Measurements from ENCODE around the gene SDCCAG8.

The SDCCAG8 gene

DNA sequence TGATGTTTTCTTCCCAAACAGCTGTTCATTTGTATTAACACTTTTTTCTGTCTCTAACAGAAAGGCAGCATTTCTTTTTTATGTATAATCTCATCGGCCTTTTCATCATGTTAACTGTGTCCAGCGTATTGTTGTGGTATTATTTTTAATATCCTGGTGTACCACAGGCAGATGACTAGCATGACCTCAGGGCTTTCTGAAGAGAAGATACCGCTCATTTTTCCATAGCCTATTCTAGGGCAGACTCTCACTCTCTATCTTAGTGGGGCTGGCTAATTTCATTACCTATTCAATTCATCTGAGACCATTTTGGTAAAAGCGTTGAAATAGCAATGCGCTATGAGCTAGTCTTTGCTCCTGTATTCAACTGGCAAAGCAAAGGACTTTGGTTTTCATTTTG lies 209.9 kb downstream of the SDCCAG8 start:
- no peak for DNase-seq

DNA sequence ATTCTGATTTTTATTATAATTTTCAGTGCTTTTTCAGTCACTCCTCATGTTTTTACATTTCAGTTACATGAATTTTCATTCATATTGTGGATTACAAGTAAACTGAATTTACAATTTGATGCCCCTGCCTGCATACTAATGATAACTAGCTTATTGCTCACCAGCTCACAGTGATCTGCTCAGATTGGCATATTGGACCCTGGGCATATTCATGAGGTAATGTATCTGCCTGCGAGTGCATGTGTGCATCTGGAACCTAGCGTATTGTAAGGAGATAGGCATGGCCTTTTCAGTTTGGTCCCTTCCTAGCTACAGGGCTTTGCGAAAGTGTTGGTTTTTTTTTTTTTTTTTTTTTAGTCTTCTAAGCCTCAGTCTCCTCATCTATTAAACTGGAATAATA lies 213.7 kb downstream of the SDCCAG8 start:
- peak; percentile 77 for DNase-seq

GRCh38 chr1:243470502-243470901 lies 214.7 kb downstream of the SDCCAG8 start:
- peak; percentile 83 for DNase-seq

DNA sequence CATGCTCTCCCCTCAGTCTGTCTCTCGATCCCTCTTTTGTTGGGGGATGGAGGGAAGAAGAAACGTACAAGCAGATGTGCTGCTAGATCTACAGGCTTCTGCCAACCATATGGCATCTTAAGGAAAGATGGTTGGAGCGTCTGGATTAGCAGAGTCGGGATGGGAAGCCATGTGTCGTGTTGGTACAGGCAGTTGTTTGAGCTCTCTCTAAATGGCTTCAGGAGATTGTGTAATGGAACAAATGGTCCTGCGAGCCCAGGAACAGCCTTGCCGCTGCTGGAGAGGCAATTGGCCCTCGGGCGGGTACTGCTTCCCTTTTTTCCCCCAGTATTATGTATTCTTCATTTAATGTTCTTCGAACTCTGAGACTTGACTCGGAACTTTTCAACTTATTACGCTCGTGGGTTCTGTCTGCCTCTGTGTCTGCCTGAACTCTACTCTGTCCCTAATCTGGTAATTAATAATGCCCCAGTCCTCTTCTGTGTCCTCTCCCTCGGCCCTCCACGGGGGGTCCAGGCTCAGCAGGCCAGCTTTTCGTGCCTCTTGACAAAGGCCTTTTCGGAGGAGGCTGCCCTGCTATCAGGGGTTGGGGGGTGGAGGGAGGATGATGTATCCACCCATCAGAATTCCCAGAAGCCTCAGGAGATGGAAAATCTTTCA lies 215.3 kb downstream of the SDCCAG8 start:
- peak; percentile 99 for DNase-seq

DNA sequence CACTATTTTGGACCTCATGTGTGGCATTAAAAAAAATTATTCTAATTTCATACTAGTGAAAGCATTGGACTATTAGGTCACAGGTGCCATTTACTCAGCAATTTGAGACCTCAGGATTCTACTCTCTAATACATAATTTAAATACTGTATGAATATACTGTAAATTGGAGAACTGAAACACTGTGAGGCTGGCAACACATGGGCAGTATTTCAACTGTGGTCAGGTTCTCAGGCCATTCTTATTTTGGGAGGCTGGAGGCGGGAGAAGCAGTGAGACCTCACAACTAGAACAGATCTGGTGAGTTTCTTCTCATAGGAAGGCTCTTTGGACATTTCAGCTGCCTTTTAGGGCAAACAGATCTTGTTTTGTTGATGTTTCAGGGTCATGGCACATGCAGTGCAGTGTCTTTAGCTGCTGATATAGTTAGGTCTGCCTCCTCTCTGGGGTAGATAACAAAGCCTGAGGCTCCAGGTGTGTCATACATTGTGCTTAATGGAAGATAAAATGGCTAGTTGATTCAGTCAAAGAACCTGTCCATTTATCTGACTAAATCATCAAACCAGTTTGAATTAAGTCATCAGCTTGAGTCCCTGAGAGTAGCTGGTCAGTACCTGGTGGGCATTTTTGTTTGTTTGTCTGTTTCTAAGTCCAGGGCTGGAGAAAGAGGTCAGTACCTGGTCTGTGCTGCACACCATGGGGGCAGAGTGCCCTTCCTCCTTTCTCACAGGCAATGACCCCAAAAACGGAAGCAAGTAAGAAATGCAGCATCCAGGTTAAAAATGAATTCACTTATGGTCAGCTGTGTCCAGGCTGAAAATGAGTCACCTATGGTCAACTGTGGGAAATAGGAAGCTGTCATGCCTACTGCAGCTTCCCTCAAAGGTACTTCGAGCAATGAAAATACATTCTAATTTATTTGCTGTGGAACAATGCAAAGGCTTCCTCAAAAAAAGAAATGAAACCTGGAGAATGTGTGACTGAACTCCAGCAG lies 216.2 kb downstream of the SDCCAG8 start:
- DNase-seq, result no peak

- DNase-seq, result no peak
These were observed 217.6 kb downstream of the SDCCAG8 start for GRCh38 chr1:243473227-243474135.

DNA sequence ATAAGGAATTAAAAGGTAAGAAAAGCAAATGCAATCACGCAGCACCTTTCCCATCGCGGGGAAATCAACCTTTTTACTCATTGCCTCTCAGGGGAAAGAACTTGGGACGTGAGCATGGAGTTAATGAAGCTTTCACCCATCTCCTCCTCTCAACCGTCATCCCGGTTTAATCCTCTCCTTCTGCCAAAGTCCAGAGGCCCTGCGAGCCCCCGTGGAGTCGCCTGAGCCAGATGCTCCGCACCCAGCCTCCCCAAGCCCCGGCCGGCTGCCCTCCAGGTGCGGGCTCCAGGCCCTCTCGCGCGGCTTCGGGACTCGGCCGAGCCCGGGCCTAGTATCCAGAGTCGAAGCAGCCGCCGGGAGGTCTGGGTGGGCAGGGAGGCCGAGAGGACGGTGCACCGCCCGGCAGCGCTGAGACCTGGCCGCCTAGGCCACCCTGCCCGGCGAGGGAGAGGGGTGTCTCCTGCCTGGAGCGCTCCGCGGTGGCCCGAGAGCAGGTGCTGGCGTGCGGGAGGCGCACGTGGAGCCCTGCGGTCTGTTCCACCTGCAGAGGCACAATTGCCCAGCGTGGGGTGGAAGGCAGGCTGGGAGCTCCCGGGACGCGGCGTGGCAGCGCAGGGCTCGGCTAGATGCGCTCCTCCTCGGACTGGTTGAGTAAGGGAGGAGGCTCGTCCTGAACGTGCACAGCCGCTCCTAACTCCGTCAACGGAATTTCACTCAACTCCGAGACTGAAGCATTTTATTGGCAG lies 218.5 kb downstream of the SDCCAG8 start:
- no peak for DNase-seq

- no peak for DNase-seq
These were observed 219.1 kb downstream of the SDCCAG8 start for GRCh38 chr1:243474906-243475305.

DNA sequence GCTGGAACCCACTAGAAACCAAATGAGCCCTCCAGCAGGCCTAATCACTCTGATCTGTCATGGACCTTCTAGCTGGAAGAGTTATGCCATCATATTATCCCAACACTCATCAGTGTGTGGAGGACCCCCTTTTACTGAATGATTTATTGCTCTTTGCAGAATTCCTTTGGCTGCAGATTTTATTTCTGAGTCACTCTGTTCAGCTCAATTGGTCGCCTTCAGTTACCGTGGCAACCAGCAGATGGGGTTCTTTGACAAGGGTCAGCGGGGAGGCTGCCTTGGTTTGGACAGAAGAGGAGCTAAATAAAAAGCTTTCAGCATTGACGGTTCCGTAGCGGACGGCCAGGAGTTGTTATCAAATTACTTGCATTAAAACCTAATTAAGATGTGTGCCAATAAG lies 220.1 kb downstream of the SDCCAG8 start:
- no peak for DNase-seq

DNA sequence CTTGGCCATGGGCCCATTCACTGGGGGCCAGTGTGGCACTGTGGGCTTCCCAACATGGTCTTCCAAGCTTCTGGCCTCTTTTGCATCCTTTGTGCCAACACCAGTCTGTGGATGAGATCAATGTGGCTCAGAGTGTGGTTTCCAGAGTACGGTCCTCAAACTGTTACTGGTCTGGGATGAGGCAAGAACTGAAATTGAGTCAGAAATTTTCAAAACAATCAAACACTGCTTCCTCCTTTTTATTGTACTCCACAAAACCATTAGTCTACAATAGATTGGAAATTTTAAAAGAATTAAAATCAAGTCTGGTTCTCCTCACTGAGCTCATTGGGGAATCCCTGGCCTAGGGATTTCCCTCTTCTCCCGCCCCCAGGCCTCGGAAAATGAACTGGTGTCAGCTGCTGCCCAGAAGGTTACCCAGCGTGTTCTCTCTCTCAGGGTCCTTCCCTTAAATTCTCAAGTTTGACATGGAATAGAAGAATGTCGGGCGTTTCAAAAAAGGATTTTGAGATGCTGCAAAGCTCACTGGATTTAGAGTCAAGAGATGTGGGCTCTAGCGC lies 222.0 kb downstream of the SDCCAG8 start:
- no peak for DNase-seq

DNA sequence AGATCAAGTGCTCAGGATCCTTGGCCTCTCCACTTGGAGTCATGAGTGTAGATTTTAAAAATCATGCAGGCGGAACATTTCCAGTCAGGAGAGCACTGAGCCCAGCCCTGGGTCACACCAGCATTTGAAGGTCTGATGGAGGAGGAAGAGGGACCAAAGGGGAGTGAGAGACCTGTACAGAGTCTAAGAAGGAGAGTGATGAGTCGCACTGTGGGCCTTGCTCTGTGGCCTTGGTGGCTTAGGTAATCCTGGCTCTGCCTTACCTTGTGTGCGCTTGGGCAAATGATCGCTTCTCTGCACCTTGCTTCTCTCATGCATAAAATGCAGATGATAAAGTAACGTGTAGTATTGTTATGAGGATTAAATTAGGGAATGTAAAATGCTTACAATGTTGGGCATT lies 225.3 kb downstream of the SDCCAG8 start:
- no peak for DNase-seq

- DNase-seq, result peak; percentile 88
These were observed 226.5 kb downstream of the SDCCAG8 start for GRCh38 chr1:243482141-243483022.

DNA sequence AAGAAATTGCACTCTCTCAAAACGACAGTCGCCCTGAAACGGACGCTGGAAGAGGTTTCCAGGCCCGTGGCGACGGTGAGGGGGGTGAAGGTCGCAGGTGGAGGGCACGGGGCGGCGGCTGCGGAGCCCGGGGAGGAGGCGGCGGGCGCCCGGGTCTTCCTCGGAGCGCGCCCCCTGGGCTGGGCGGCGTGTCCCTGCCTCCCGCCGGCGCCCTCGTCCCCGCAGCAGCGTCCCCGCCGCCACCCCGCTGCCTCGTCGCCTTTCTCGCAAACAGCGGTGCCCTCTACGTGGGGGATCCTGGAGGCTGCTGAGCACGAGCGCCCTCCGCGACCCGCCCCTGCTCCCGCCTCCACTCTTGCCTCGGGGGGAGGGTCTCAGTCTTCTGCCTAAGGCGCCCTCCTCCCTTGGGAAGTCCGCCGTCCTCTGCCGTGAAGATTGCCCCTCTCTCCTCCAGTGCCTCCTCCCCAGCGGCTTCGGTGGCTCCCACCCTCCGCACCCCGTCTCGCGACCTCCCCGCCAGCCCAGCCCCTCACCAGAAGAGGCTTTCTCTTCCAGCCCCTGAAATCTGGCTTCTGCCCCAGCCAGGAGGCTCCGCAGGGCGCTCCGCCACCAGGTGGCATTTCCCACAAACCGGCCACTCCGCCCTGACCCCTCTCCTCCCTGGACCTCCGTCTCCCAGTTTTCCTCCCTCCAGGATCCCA lies 227.4 kb downstream of the SDCCAG8 start:
- DNase-seq, result no peak

GRCh38 chr1:243483952-243484351 lies 228.1 kb downstream of the SDCCAG8 start:
- no peak for DNase-seq

GRCh38 chr1:243487036-243487648 lies 231.3 kb downstream of the SDCCAG8 start:
- no peak for DNase-seq

DNA sequence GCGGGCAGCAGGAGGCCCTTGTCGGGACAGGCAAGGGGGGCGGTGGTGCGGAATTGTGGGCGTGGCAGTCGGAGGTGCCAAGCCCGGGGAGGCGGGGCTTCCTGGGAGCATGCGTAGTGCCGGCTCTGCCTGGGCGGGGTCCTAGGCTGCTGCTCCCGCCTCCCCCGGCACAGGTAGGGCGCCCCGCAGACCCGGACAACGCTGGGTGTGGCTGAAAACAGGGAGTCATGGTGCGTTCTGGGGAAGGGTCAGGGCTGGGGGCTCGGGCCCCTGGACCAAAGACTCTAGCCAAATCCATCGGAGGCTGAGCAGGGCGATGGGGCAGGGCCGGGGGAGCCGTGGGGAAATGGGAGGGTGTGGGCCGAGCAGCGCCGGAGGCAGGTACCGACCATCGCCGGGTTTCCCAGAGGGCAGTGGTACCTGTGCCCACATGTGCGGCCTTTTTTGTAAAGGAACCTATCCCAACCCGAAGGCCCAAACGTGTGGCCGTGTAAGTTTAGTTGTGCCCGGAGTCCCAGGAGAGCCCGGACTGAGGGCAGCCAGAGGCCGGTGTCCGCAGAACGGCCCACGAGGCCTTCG lies 231.9 kb downstream of the SDCCAG8 start:
- no peak for DNase-seq

GRCh38 chr1:243488459-243489157 lies 232.8 kb downstream of the SDCCAG8 start:
- no peak for DNase-seq

- no peak for DNase-seq
These were observed 233.3 kb downstream of the SDCCAG8 start for GRCh38 chr1:243489158-243489527.

All from NCI-H2171 treated with DMSO at 0.1 percent for 48 hours (cell line).